Keratinocyte (primary cell): Measurements from ENCODE around the gene LY6G6C.

ENCODE experiments used
- EZH2 ChIP-seq: IDR thresholded peaks from one replicate; pipeline ENCODE4 v1.6.1; 2012; ENCODE audit warnings: inconsistent platforms, mild to moderate bottlenecking, low read length, moderate library complexity
- TF ChIP-seq, protein P1 (sequence below), 3 experiments: IDR thresholded peaks in 1 of 3; conservative IDR thresholded peaks in 1 of 3; optimal IDR thresholded peaks in 1 of 3; 2 replicates in 2 of 3; 3 replicates in 1 of 3; pipeline versions ENCODE3 to v1.5.1; 2011; ENCODE audit warnings: low read length in 3 of 3, mild to moderate bottlenecking in 3 of 3, moderate library complexity in 2 of 3, control low read depth in 1 of 3, inconsistent platforms in 1 of 3; ENCODE audit not compliant: insufficient read depth in 2 of 3; ENCODE audit errors: extremely low read depth in 1 of 3

DNA sequence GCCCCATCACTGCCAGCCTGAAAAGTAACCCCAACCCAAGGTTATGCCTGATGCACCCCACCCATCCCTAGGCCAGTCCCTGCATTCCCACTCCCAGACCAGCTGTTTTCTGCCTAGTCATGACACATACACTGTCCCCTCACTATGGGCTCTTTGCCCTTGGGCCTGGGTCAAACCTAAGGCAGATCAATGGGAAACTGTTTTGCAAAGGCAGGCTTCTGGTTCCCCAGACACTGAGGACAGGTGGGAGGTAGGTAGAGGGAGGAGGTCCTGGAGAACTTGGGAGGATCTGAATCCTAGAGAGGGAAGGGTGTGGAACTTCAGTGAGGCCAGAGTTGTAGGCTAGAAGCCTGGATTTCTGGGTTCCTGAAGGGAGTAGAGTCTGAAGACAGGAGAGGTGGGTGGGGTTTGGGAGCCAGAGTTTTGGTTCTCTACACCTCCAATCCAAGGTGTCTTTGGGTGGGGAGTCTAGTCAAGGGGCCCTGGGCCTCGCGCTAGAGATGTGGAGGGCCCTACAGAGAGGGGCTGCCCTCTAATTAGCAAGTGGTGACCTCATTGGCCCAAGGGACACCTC, 12.8 kb upstream of the LY6G6C start:
- TF ChIP-seq, protein P1, sequence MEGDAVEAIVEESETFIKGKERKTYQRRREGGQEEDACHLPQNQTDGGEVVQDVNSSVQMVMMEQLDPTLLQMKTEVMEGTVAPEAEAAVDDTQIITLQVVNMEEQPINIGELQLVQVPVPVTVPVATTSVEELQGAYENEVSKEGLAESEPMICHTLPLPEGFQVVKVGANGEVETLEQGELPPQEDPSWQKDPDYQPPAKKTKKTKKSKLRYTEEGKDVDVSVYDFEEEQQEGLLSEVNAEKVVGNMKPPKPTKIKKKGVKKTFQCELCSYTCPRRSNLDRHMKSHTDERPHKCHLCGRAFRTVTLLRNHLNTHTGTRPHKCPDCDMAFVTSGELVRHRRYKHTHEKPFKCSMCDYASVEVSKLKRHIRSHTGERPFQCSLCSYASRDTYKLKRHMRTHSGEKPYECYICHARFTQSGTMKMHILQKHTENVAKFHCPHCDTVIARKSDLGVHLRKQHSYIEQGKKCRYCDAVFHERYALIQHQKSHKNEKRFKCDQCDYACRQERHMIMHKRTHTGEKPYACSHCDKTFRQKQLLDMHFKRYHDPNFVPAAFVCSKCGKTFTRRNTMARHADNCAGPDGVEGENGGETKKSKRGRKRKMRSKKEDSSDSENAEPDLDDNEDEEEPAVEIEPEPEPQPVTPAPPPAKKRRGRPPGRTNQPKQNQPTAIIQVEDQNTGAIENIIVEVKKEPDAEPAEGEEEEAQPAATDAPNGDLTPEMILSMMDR (optimal IDR thresholded peaks at IDR 0.05 in 1 of 3, IDR thresholded peaks at IDR 0.05 in 1 of 3, conservative IDR thresholded peaks at IDR 0.05 in 1 of 3; ENCODE audit: extremely low read depth in 1 of 3, insufficient read depth in 2 of 3, low read length in 3 of 3), result no peak
- no peak for TF ChIP-seq EZH2
